Cardiac muscle cell (in vitro differentiated cells and primary cell): ENCODE results near the gene CKS1B. TPM values are rescaled to one million over a fixed set of nuclear protein-coding genes. Genes with fewer than 3 reads are reported as not detected.
"Not testable (repeated sequence)": the region's sequence is repeated elsewhere in the genome, so short reads cannot be mapped to it uniquely, and the experiment has no call there.

Source experiments
- DNase-seq, 2 donors: peaks; one replicate each; pipeline versions ENCODE4 v3.0.0 to v3.0.0-alpha.2; 2010 to 2017; ENCODE audit warnings: low read depth in 1 of 2, low spot score in 1 of 2
- H3K27ac ChIP-seq: fragments of 200-600 bp; sonication (generic); 2 replicates; pipeline ENCODE4 v1.5.1; 2016
- H3K27me3 ChIP-seq: fragments of 200-600 bp; sonication (generic); 2 replicates; pipeline ENCODE4 v1.6.0; 2016; ENCODE audit warnings: control low read depth
- H3K36me3 ChIP-seq: fragments of 200-600 bp; sonication (generic); 2 replicates; pipeline ENCODE4 v1.5.1; 2016; ENCODE audit warnings: control low read depth
- H3K4me1 ChIP-seq: fragments of 200-600 bp; sonication (generic); 2 replicates; pipeline ENCODE4 v1.8.1; 2017; ENCODE audit warnings: low read depth, mild to moderate bottlenecking, mixed run types
- H3K4me3 ChIP-seq: fragments of 200-600 bp; sonication (generic); 2 replicates; pipeline ENCODE4 v1.5.1; 2016; ENCODE audit warnings: mild to moderate bottlenecking
- H3K9me3 ChIP-seq: fragments of 200-600 bp; sonication (generic); 2 replicates; pipeline ENCODE4 v1.5.1; 2017; ENCODE audit warnings: low read depth, mild to moderate bottlenecking, control low read depth
- polyA plus RNA-seq: library from polyadenylated mRNA; unstranded; fragments of >200 nt; fragmentation: Nextera tagmentation; extraction: Ambion mirVana; gene quantifications from 2 replicates; pipeline ENCODE4 v1.2.1, GENCODE V29; 2016
- total RNA-seq: library from RNA; depleted of rRNA; stranded (reverse); fragments of >200 nt; gene quantifications from 2 replicates; pipeline ENCODE4 v1.2.3, GENCODE V29; 2016
- TF ChIP-seq, protein P1 (sequence below): IDR thresholded peaks from 2 replicates; pipeline ENCODE4 v1.5.1; 2012; ENCODE audit warnings: low read depth, mild to moderate bottlenecking, low read length

CKS1B gene
- total and polyA plus RNA-seq, 2 experiments from 2014 or later = 96.5 to 157 TPM

DNA sequence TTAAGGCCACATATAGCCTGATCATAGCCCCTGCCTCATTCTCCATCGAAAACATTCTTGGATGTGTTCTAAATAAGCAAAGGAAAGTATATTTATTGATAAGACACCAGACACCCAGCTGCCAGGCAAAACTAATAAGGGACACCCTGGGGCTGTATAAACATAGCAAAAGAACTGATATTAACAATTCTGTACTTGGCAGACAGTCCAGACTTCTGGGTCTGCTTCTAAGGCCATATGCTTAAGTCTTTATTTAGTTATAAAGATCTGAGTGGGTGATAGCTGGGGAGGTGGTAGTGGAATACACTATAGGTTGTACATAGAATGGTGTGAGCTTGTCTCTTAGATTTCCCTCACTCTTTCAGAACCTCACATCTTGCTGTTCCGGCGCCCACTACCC, 3.9 kb downstream of the CKS1B start:
- peaks cover 10% of the 10 kb centered on the region for H3K4me1 ChIP-seq
- DNase-seq = no peak
- no peaks in the 10 kb centered on the region for H3K36me3 ChIP-seq
- no peak overlapping the region for H3K27ac ChIP-seq
- H3K9me3 ChIP-seq = no peaks in the 10 kb centered on the region
- H3K4me3 ChIP-seq = no peak overlapping the region
- H3K27me3 ChIP-seq = no peaks in the 10 kb centered on the region
- TF ChIP-seq, protein P1, sequence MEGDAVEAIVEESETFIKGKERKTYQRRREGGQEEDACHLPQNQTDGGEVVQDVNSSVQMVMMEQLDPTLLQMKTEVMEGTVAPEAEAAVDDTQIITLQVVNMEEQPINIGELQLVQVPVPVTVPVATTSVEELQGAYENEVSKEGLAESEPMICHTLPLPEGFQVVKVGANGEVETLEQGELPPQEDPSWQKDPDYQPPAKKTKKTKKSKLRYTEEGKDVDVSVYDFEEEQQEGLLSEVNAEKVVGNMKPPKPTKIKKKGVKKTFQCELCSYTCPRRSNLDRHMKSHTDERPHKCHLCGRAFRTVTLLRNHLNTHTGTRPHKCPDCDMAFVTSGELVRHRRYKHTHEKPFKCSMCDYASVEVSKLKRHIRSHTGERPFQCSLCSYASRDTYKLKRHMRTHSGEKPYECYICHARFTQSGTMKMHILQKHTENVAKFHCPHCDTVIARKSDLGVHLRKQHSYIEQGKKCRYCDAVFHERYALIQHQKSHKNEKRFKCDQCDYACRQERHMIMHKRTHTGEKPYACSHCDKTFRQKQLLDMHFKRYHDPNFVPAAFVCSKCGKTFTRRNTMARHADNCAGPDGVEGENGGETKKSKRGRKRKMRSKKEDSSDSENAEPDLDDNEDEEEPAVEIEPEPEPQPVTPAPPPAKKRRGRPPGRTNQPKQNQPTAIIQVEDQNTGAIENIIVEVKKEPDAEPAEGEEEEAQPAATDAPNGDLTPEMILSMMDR = no peak

DNA sequence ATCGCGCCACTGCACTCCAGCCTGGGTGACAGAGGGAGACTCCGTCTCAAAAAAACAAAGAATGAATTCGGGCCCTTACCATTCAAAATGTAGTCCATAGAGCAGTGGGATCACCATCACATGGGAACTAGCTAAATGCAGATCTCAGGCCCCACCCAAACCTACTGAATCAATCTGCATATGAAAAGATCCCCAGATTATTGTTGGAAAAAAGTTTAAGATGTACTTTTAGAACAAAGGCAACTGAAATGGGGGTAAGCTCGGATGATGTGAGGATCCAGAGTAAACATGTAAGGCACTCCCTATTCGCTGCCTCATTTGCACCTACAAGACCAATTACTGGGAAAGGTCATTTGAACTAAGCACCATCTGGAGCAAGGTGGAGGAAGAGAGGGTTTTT, 7.9 kb downstream of the CKS1B start:
- Histone ChIP-seq H3K9me3 (no peaks in the 10 kb centered on the region), H3K4me3 (peak overlapping the region; percentile 33), H3K4me1 (peaks cover 4% of the 10 kb centered on the region), H3K27ac (no peak overlapping the region), H3K36me3 (no peaks in the 10 kb centered on the region), H3K27me3 (no peaks in the 10 kb centered on the region)
- TF ChIP-seq, protein P1 = no peak
- DNase-seq = no peak

DNA sequence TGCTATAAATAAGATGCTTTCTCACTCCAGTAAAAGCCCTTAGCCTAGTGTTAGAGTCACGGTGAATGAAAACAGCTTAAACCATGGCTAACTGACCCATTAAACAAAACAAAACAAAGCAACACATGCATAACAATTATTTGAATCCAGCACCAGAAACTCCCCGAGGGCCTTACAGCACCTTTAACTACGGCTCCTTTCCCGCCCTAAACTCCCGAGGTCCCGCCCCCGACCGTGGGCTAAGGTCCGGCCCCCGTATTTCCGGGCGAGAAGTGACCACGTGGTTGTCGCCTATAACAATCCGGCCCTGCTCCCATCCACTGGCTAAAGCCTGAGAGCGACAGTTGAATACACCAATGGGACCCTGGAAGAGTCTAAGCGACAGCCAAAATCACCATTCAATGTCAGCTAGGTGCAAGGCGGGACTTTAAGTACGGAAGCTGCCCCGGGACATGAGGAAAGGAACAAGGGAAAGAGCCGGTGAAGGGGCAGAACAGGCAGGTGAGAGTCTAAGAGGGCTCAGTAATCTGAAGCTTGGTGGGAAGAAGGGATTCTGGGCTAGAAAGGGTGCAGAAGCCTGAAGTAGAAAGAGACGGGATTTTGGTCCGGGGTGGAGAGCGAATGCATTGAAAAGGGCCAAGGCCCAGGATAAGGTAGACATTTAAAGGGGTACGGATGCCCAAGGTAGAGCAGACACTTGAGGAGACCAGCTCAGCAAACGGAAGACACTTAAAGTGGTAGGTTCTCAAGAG, 8.6 kb downstream of the CKS1B start, which contains the start of gene FLAD1:
FLAD1 (plus strand) TSS at position 448 of the 752 bp plus-strand sequence. CDS start 351 bp downstream, outside the sequence.
- peak within 1 kb of the TSS; percentile 13 for H3K27ac ChIP-seq
- TF ChIP-seq, protein P1 = no peak

DNA sequence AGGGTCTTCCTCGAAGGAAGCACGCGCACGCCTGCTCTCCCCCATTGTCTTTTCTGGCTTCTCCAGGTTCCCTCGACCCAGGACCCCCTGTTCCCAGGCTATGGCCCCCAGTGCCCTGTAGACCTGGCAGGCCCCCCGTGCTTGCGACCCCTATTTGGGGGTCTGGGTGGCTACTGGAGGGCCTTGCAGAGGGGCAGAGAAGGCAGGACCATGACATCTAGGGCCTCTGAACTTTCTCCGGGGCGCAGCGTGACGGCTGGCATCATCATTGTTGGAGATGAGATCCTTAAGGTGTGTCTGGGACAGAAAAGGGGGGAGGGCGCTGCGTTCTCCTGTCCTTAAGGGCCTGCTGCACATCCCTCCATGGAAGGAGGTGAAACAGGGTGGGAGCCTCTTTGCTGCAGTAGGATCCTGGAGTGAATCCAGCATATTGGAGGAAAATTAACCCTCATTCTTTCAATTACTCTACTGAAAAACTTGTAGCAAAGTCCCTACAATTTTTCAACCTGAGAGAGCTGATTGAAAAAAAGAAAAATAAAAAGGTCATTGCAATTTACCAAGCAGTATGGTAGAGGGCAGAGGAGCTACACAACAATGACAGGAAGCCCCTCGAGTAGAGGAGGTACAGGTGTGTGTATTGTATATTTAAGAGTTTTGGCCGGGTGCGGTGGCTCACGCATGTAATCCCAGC, 9.4 kb downstream of the CKS1B start:
- Histone ChIP-seq H3K36me3 (no peaks in the 10 kb centered on the region), H3K27ac (peak overlapping the region; percentile 13), H3K9me3 (no peaks in the 10 kb centered on the region)

More for the DNA sequence above, 8.6 kb downstream of the CKS1B start, which contains the start of gene FLAD1:
- Histone ChIP-seq H3K27me3 (no peaks in the 10 kb centered on the region), H3K4me1 (peaks cover 4% of the 10 kb centered on the region), H3K4me3 (peak within 1 kb of the TSS; percentile 75), H3K9me3 (no peaks in the 10 kb centered on the region), H3K36me3 (no peaks in the 10 kb centered on the region)
- peak; percentile 99 to 100 for DNase-seq

DNA sequence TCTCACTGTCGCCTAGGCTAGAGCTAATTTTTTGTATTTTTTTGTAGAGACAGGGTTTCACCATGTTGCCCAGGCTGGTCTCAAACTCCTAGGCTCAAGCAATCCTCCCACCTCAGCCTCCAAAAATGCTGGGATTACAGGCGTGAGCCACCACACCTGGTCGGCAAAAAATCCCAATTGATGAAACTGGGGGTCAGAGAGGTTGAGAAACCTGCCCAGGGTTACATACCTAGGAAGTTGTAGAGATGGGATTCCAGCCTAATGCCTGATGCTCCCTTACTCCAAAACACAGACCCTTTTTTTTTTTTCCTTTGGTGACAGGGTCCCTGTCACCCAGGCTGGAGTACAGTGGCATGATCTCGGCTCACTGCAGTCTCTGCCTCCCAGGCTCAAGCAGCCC, 12.3 kb downstream of the CKS1B start:
- H3K27ac ChIP-seq, H3K4me3 ChIP-seq, H3K9me3 ChIP-seq, H3K36me3 ChIP-seq, DNase-seq, H3K27me3 ChIP-seq, H3K4me1 ChIP-seq: not testable (repeated sequence)

More for the DNA sequence above, 9.4 kb downstream of the CKS1B start:
- Histone ChIP-seq H3K4me3 (peak overlapping the region; percentile 75), H3K27me3 (no peaks in the 10 kb centered on the region), H3K4me1 (peaks cover 4% of the 10 kb centered on the region)
- TF ChIP-seq, protein P1 = no peak
- no peak for DNase-seq

DNA sequence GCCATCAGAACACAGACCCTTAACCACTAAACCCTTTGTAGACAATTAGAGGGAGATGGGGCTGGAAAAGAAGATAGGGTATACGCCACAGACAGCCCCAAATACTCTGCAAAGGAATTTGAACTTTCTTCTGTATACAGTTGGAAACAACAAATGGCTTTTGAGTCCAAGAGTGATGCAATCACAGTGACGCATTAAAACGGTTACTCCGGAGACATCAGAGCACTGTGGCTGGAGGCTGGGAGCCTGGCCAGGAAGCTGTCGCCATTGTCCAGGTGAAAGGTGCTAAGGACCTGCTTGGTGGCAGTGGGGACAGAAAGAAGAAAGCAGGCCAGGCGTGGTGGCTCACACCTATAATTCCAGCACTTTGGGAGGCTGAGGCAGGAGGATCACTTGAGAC, 12.8 kb downstream of the CKS1B start:
- H3K27me3 ChIP-seq = no peaks in the 10 kb centered on the region

More for the DNA sequence above, 12.8 kb downstream of the CKS1B start:
- Histone ChIP-seq H3K4me3 (no peak overlapping the region), H3K9me3 (no peaks in the 10 kb centered on the region), H3K4me1 (peaks cover 4% of the 10 kb centered on the region), H3K27ac (no peak overlapping the region), H3K36me3 (peaks cover 4% of the 10 kb centered on the region)
- DNase-seq = peak in 1 of 2 donors; percentile 72
- TF ChIP-seq, protein P1 = no peak
